NCI-H748 treated with DMSO at 0.1 percent for 48 hours (cell line): ENCODE measurements around the gene POMT2.
"Not testable (repeated sequence)": the region's sequence is repeated elsewhere in the genome, so short reads cannot be mapped to it uniquely, and the experiment has no call there.

Experiments
- DNase-seq: peaks from one replicate; lab custom pipeline; 2025; lab: John Stamatoyannopoulos, UW

POMT2 gene

DNA sequence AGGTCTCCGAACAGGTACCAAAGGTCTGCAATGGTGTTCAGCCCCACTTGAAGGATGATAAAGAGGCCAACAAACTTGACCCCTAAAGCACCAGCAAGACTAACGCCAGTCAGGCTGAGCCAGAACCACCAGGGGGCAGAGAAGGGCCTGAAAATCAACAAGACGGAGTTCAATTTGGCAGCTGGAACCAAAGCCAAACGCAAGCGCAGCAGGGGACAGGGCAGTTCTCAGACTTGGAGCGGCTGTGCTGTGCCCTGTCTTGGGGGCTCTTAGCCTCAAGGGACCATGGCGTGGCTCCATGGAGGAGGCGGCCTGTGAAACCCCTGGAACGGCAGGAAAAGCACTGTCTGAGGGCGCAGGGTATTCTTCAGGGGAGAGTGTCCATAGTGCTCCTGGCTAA lies 19.6 kb downstream of the POMT2 start:
- no peak for DNase-seq

- no peak for DNase-seq
Measured at GRCh38 chr14:77299771-77300170, 20.9 kb downstream of the POMT2 start.

- DNase-seq = no peak
Measured at GRCh38 chr14:77296906-77297305, 23.8 kb downstream of the POMT2 start.

DNA sequence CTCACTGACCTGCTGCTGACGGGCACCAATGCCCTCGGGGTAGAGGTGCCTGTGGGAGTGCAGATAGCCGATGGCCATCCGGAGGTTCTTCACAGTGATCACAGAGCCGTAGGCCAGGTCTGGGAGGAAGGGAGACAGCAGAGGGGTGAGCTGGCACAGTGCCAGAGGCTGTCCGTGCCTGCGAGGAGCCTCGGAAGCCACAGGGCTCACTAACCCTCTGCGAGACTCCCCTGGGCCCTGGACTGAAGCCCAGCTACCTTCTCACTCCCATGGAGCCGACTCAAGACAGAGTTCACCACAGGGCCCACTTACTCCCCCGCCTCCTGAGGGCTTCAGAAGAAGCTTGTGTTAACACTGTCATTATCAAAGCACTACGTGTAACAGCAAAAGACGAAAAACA lies 24.5 kb downstream of the POMT2 start:
- no peak for DNase-seq

DNA sequence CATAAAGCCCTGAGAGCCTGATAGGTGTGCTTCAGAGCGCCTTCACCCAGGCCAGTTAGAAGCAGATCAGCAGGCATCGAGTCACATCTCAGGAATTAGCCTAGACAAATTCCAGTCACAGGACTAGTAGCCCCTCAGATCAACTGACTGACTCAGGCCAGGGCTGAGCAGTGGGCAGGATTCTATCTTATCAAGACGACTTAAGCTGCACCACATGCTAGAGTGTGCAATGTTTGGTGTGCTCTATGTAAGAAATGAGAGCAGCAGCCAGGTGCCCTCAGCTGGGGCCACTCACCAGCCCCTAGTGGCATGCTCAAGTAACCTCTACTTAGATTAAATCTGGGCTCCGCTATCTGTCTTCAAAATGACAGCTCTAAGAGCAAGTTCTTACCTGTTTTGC lies 30.0 kb downstream of the POMT2 start:
- DNase-seq = no peak

DNA sequence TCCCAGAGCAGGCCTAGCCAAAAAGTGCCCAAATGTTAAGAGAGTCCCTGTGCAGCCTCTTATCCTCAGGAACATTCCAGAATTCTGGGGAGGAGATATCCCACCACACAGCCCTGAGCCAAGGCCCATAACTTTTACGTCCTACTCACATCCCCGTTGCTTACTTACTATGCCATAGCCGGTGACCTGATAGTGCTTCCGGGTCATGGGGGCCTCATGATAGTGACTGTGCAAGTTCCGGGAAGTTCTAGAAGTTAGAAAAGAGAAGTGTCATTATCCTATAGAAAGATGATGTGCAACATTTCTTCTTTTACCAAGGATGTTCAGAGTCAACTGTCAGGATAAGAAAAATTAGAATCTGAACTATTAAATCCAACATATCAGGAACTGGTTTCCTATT lies 34.1 kb downstream of the POMT2 start:
- DNase-seq = no peak

DNA sequence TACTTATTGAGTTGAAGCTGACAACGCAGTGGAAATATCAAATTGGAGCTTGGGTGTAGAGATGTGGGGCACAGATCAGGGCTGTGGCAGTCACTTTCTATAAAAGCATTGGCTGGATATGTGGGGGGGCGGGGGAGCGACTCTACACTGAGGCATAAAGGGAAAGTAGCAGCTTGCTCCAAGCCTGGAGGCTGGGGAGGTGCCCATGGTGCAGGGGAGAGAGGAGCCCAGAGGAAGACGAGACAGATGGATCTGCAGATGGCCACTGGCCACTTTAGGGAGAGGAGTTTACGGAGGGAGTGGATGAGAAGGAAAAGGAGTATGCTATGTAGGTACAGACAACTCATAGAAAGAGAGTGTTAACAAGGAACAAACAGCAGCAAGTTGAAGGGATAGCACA lies 36.2 kb downstream of the POMT2 start:
- DNase-seq = no peak

DNA sequence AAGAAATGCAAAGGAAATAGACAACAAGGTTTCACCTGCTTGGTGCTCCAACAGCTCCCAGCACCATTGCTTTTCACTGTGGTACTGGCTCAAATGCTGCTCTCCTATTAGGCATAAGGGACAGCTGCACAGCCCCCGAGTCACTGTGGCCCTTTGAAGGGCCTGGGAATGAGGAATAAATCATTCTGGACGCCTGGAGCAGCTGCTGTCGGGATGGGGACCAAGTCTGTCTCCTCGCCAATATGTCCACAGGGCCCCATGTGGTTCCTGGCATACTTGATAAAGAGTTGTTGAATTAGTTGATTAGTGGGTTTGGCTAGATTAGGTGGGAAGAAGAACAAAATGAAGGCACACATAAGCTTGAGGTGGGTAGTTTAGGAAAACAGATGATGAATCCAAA lies 36.6 kb downstream of the POMT2 start:
- no peak for DNase-seq

GRCh38 chr14:77281852-77282410 lies 38.8 kb downstream of the POMT2 start:
- DNase-seq = no peak

- not testable (repeated sequence) for DNase-seq
Measured at GRCh38 chr14:77280921-77281320, 39.8 kb downstream of the POMT2 start.

DNA sequence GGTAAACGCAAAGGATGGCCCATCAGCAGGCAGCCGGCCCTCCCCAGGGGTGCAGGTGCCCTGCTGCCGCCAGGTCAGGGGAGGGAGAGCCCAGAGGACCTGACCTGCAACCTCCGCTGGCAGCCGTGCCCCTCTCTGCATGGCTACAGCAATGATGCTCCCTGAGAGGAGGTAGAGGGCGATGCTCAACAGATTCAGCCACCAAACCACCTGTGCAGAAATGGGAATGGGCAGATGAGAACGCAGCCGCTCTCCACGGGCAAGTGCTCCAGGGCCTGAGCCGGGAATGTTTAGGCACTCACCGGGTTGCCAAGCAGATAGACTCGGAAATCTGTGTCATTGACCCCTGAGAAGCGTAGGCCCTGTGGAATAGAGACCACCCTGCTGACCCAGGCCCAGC lies 41.0 kb downstream of the POMT2 start:
- no peak for DNase-seq

GRCh38 chr14:77278461-77279230 lies 42.0 kb downstream of the POMT2 start:
- DNase-seq = no peak

GRCh38 chr14:77276959-77277358 lies 43.7 kb downstream of the POMT2 start:
- no peak for DNase-seq

GRCh38 chr14:77276295-77276935 lies 44.3 kb downstream of the POMT2 start:
- no peak for DNase-seq

GRCh38 chr14:77275601-77276017 lies 45.1 kb downstream of the POMT2 start:
- no peak for DNase-seq

DNA sequence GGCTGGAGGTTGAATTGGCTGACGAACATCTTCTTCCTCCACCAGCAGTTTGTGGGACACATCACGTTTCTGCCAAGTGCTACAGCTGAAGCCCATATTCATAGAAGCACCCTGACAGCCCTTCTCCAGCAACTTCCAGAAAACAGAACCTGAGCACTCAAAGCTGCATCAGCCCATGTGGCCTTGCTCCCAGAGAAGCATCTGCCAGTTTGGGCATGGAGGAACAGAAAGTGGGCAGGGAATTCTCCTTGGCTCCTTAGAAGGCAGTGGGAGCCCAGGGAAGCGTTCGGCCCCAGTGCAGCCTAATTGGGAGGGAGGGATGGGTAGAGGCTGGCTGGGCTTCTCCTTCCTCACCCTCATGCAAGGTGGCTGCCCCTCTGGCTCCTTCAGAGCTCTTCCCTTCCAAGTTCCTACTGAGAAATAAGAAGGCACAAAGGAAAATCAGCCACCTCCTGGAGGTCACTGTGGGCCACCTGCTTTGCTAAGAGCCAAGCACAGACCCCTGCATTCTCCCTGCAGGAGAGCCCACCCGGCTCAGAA lies 45.6 kb downstream of the POMT2 start:
- no peak for DNase-seq

DNA sequence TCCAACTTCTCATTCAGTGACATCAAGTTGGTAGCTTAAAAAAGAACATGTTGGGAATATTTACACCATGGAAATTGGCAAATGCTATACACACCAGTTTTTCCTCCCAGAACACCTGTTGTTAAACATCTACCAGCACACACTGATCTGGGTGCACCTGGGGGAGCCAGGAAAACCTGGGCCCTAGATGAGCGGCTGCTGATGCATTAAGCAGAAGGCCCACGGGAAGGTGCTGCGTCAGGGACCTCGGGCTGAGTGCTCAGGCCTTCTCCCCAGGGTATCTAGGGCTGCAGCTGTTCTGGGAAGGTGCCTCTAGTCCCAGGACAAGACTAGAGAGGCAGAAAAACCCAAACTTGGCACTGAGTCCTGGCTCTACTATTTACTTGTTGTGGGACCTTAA lies 46.9 kb downstream of the POMT2 start:
- DNase-seq = no peak

DNA sequence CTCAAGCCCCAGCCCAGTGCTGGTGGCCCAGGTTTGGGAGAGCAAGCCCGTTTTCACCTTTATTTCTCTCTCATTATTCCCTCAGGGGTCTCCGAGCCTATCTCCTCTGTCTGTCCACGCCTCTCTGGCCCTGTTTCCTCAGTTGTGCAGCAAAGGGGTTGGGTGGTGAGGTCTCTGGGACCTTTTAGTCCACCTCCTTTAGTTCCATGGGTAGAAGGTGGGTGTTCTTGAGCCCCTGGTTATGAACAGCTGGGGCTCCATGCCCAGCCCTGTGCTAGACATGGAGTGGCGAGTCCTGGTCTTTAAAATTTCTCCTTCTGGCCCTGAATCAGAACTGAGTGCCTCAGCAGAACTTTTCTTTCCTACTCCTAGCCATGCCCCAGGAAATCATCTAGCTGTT lies 48.4 kb downstream of the POMT2 start:
- DNase-seq = no peak

- no peak for DNase-seq
Measured at GRCh38 chr14:77271113-77271710, 49.5 kb downstream of the POMT2 start, which contains the start of gene NGB. Gene NGB, minus strand, starts transcription at chr14:77271206. Its CDS starts 269 bp downstream, at chr14:77270937.

GRCh38 chr14:77270361-77271112 lies 50.1 kb downstream of the POMT2 start:
- DNase-seq = no peak

GRCh38 chr14:77268989-77269600 lies 51.6 kb downstream of the POMT2 start:
- DNase-seq = no peak
